Measurements from ENCODE around the gene CBFA2T2.
"Not testable (repeated sequence)": the region's sequence is repeated elsewhere in the genome, so short reads cannot be mapped to it uniquely, and the experiment has no call there.

CBFA2T2 gene

DNA sequence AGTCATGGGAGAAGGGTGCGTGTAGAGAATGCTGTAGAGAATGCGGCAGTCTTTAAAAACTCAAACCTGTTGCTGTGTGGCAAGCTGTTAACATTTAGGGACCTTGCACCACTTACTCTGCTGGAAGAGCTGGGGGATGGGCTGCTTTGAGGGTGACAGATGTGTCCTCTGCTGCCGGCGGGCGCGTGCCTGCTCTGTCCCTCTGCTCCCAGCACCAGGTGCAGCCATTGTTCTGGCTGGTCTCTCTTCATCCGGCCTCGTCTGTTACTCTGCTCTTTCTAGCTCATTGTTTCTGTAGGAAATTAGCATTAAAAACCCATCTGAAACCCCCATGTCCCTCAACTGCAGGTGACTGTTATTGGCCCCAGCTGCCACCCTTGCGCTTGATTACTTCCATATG lies 78.5 kb downstream of the CBFA2T2 start:
- Histone ChIP-seq H3K27me3 (ENCODE audit: insufficient read depth, low read length) (no peaks in the 10 kb centered on the region), H3K4me3 (ENCODE audit: low read length) (no peak overlapping the region), H2AFZ (ENCODE audit: low read depth, low read length) (no peak overlapping the region), H3K9me3 (ENCODE audit: low read length) (no peaks in the 10 kb centered on the region), H3K36me3 (ENCODE audit: insufficient read depth, low read length) (no peaks in the 10 kb centered on the region), H3K4me1 (ENCODE audit: insufficient read depth, low read length) (peaks cover 28% of the 10 kb centered on the region)

DNA sequence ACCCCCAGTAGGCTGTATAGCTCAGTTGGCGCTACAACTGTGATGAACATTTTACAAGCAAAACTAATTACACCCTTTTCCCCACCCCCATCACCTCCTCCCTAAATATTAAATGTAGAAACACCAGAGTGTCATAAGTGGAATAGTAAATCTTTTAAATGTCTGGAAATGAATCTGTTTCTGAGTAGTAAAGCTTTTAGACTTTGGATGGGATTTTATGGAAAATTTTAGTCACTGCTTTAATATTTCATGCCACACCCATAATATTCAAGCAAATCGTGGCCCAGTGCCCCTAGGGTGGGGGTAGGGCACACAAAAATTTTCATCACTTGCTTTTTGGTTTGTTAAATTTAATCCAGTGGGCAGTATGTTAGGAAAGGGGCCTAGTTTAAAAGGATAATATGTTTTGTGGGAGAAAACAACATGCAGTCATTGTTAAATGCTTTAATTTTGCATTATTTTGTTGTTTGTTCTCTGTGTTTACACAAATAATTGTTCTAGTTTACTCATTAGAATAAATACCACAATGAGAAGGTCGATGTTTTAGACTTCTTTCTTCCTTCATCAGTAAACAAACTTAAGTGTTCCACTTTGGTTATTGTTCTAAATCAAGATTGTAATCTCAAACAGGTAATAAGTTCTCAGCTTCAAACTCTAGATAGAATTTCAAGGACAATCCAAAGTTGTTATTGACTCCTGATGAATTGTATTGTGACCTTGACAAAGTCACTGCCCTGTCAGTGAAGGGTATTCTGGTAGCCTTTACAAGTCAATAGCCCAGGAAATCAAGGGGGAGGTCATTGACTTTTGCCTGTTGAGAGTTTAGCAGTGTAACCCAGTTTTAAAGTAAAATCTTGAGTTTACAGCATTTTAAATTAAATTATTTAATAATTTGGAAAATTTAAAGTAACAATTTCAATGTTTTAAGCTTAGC lies 79.2 kb downstream of the CBFA2T2 start:
- Histone ChIP-seq H3K4me1 (ENCODE audit: insufficient read depth, low read length) (peaks cover 28% of the 10 kb centered on the region), H3K36me3 (ENCODE audit: insufficient read depth, low read length) (no peaks in the 10 kb centered on the region), H3K9me3 (ENCODE audit: low read length) (no peaks in the 10 kb centered on the region), H3K27me3 (ENCODE audit: insufficient read depth, low read length) (no peaks in the 10 kb centered on the region), H2AFZ (ENCODE audit: low read depth, low read length) (no peak overlapping the region), H3K4me3 (ENCODE audit: low read length) (no peak overlapping the region)

DNA sequence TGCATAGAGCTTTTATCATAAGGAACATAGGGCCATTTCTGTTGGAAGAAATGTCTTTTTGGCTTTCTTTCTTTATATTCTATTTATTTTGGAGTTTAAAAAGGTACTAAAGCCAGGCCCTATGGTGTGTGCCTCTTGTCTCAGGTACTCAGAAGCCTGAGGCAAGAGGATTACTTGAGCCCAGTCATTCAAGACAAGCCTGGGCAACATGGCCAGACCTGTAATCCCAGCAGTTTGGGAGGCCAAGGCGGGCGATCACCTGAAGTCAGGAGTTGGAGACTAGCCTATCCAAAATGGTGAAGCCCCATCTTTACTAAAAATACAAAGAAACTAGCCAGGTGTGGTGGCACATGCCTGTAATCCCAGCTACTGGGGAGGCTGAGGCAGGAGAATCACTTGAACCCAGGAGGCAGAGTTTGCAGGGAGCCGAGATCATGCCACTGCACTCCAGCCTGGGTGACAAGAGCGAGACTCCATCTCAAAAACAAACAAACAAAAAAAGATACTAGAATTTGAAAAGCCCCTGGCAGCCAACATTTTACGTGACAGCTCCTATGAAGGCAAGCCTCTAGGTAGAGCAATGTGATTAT lies 80.0 kb downstream of the CBFA2T2 start:
- no peaks in the 10 kb centered on the region for H3K9me3 ChIP-seq (ENCODE audit: low read length)
- H2AFZ ChIP-seq (ENCODE audit: low read depth, low read length) = no peak overlapping the region
- peaks cover 28% of the 10 kb centered on the region for H3K4me1 ChIP-seq (ENCODE audit: insufficient read depth, low read length)
- H3K27me3 ChIP-seq (ENCODE audit: insufficient read depth, low read length) = no peaks in the 10 kb centered on the region
- no peaks in the 10 kb centered on the region for H3K36me3 ChIP-seq (ENCODE audit: insufficient read depth, low read length)
- no peak overlapping the region for H3K4me3 ChIP-seq (ENCODE audit: low read length)

DNA sequence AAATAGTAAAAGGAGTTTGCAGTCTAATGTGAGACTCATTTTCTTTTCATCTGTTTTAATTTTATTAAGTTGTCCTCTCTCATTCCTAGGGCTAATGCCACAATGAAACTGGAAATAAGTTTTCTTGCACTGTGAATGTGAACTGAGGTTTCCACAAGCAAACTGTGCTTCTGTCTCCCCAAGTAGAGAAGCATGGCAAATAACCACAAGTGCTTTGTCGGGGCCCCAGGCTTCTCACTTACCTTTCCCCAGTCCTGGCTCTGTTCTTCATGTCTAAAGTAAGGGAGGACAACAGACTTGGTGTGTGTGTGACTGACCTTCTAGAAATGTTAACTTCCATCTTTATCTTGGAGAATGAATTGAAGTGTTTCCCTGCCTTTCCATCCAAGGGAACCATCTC lies 80.8 kb downstream of the CBFA2T2 start:
- Histone ChIP-seq H3K9me3 (ENCODE audit: low read length) (no peaks in the 10 kb centered on the region), H3K36me3 (ENCODE audit: insufficient read depth, low read length) (no peaks in the 10 kb centered on the region), H3K4me3 (ENCODE audit: low read length) (no peak overlapping the region), H3K27me3 (ENCODE audit: insufficient read depth, low read length) (no peaks in the 10 kb centered on the region), H3K4me1 (ENCODE audit: insufficient read depth, low read length) (peaks cover 28% of the 10 kb centered on the region), H2AFZ (ENCODE audit: low read depth, low read length) (no peak overlapping the region)

DNA sequence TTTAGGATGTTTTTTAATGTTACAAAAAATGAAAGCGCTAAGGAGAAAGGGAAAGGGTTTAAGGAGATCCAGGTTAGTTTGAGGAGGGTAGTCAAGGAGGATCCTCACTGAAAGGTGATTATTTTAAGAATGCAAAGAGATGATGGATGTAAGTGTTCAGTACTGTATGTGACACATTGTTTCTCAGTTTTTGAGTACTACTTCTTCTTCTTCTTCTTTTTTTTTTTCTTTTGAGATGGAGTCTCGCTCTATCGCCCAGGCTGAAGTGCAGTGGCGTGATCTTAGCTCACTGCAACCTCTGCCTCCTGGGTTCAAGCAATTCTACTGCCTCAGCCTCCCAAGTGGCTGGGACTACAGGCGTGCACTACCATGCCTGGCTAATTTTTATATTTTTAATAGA lies 83.4 kb downstream of the CBFA2T2 start:
- H2AFZ ChIP-seq (ENCODE audit: low read depth, low read length); H3K9me3 ChIP-seq (ENCODE audit: low read length); H3K36me3 ChIP-seq (ENCODE audit: insufficient read depth, low read length); H3K27me3 ChIP-seq (ENCODE audit: insufficient read depth, low read length); H3K4me3 ChIP-seq (ENCODE audit: low read length): not testable (repeated sequence)
- peaks cover 25% of the 10 kb centered on the region for H3K4me1 ChIP-seq (ENCODE audit: insufficient read depth, low read length)

DNA sequence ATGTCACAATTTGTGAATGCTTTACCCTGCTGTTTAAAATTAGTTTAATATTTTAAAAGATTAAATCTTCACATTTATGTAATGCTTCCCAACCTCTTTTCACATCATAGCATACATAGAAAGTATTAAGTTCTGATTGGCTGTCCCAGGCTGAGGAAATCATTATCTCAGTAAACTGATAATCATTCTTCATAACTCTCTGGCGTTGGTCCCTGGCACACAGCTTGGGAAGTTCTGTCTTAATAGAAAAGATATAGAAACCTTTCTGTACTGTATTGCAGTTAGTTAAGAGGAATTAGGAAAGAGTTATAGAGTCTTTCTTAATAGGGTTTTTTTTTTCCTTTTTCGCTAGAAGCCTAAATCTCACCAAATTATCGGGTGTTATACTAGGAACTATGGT lies 85.4 kb downstream of the CBFA2T2 start:
- H3K4me3 ChIP-seq (ENCODE audit: low read length) = no peak overlapping the region
- H3K4me1 ChIP-seq (ENCODE audit: insufficient read depth, low read length) = peaks cover 8% of the 10 kb centered on the region
- no peak overlapping the region for H2AFZ ChIP-seq (ENCODE audit: low read depth, low read length)
- no peaks in the 10 kb centered on the region for H3K36me3 ChIP-seq (ENCODE audit: insufficient read depth, low read length)
- no peaks in the 10 kb centered on the region for H3K9me3 ChIP-seq (ENCODE audit: low read length)
- H3K27me3 ChIP-seq (ENCODE audit: insufficient read depth, low read length) = no peaks in the 10 kb centered on the region

DNA sequence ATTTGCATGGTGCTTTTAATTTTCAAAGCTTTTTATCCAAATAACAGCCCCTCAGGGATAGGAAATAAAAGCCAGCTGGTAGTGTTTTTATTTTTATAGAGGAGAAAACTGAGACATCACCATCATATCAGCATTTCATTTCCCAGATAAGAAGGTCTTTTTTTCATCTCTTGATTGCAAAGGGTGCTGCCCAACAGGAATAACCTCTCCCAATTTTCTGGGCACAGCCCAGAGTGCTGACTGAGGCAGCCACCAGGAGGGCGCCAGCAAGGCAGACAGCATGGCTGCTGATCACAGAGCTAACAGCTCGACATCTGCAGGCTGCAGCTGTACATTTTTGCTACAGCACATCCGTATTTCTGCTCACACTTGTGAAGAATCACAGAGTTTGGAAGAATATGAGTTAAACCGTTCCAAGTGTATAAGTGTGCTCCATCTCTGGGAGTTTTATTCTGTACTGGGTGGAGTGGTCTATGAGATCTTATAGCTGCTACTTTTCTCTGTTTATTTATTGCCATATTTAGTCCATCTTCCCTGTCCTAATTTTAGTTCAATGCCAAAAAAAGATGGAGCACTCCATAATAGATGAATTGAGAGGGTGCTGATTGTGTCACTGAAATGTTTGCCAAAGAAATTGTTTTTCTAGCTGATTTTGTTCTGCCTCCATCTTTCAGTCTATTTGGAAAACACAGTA lies 86.7 kb downstream of the CBFA2T2 start:
- Histone ChIP-seq H3K36me3 (ENCODE audit: insufficient read depth, low read length) (no peaks in the 10 kb centered on the region), H3K9me3 (ENCODE audit: low read length) (no peaks in the 10 kb centered on the region), H2AFZ (ENCODE audit: low read depth, low read length) (no peak overlapping the region), H3K27me3 (ENCODE audit: insufficient read depth, low read length) (no peaks in the 10 kb centered on the region), H3K4me1 (ENCODE audit: insufficient read depth, low read length) (no peaks in the 10 kb centered on the region), H3K4me3 (ENCODE audit: low read length) (no peak overlapping the region)

DNA sequence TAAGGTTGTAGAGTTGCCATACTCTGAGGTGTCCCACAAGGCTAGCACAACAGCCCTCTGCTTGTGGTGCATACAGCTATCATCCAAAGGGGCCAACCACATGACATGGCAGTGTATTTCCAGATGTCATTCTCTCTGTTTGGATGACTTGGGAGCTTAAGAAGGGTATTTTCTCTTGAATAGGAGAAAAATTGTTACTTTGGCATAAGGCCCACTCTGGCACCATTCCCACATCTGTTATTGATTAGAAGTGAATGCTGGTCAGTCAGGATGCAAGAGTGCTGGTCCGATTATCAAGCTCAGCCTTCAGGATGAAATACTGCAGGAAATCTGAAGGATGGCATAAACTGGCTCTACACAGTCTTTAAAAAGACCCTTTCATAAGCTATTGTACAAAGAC lies 88.6 kb downstream of the CBFA2T2 start:
- Histone ChIP-seq H3K4me3 (ENCODE audit: low read length) (no peak overlapping the region), H3K4me1 (ENCODE audit: insufficient read depth, low read length) (no peaks in the 10 kb centered on the region), H3K9me3 (ENCODE audit: low read length) (no peaks in the 10 kb centered on the region), H2AFZ (ENCODE audit: low read depth, low read length) (no peak overlapping the region), H3K27me3 (ENCODE audit: insufficient read depth, low read length) (no peaks in the 10 kb centered on the region), H3K36me3 (ENCODE audit: insufficient read depth, low read length) (no peaks in the 10 kb centered on the region)

DNA sequence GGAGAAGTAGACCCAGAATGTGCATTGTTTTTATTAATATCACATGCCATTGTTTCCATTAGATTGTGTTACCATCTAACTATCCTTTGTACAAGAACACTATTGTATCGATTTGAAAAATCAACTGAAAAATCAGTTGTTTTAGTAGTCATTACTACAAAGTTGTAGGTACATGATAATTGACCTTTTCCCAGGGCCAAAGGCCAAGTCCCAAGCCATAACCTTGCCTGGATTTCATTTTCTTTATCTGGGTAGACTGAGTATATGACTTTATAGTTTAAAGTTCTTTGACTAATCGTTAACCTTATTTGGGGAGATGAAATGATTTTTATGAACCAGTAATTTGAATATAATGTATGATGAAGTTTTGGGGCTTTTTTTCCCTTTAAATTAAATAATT lies 93.2 kb downstream of the CBFA2T2 start:
- no peaks in the 10 kb centered on the region for H3K9me3 ChIP-seq (ENCODE audit: low read length)
- H3K4me1 ChIP-seq (ENCODE audit: insufficient read depth, low read length) = peaks cover 3% of the 10 kb centered on the region
- no peak overlapping the region for H2AFZ ChIP-seq (ENCODE audit: low read depth, low read length)
- no peaks in the 10 kb centered on the region for H3K27me3 ChIP-seq (ENCODE audit: insufficient read depth, low read length)
- H3K4me3 ChIP-seq (ENCODE audit: low read length) = no peak overlapping the region
- no peaks in the 10 kb centered on the region for H3K36me3 ChIP-seq (ENCODE audit: insufficient read depth, low read length)

DNA sequence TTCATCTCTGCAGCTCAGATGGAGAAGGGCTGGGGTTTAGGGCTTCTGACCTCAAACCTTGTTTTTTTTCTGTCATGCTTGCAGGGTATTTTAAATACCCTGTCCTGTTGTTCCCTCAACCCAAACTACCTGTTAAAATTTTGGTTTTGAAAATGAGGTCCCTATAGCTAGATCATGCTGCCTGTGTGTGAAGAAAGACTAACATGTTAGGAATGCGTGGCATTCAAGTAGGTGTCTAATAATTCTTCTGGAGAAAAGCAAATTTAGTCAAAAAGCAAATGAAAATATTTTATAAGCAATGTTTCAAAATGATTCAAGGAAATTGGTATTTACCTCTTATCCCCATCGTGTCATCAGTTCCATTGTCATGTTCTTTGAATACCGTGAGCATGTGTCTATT lies 95.1 kb downstream of the CBFA2T2 start:
- Histone ChIP-seq H2AFZ (ENCODE audit: low read depth, low read length) (no peak overlapping the region), H3K4me3 (ENCODE audit: low read length) (no peak overlapping the region), H3K36me3 (ENCODE audit: insufficient read depth, low read length) (no peaks in the 10 kb centered on the region), H3K27me3 (ENCODE audit: insufficient read depth, low read length) (no peaks in the 10 kb centered on the region), H3K4me1 (ENCODE audit: insufficient read depth, low read length) (peaks cover 3% of the 10 kb centered on the region), H3K9me3 (ENCODE audit: low read length) (no peaks in the 10 kb centered on the region)

DNA sequence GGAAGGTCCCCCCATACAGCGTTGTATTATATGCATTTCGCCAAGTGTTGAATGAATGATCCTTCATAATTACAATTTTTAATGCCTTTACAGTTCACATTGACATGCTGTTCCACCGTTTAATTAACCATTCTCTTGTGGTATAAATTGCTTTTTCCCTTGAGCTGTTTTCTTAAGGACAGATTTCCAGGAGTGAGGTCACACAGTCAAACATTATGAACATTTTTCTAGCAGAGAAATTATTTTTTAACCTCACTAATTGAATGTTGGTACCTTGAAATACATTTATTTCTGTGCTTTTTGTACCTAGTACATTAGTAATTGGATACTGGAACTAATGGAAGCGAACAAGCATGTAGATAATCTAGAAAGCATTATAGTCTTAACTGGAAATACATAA lies 95.5 kb downstream of the CBFA2T2 start:
- no peak overlapping the region for H2AFZ ChIP-seq (ENCODE audit: low read depth, low read length)
- H3K4me1 ChIP-seq (ENCODE audit: insufficient read depth, low read length) = peaks cover 3% of the 10 kb centered on the region
- no peaks in the 10 kb centered on the region for H3K9me3 ChIP-seq (ENCODE audit: low read length)

DNA sequence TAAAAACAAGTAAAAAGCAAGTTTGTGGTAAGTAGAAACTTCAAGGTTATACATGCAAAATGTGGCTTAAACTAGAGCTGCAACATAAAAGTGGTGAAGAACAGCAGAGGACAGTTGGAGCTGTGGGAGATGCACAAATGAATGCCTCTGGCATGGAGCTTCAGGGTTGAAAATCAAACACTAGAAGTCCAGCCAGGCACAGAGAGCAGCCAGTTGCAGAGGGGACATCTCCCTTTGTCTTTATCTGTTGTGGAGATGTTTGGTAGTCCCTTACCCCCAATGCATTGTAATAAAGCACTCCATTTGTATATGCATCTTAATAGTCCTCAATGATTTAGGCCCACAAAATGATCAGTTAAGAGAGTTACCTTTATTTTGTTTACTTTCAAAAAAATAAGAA lies 99.2 kb downstream of the CBFA2T2 start:
- peaks cover 3% of the 10 kb centered on the region for H3K4me1 ChIP-seq (ENCODE audit: insufficient read depth, low read length)
- H3K27me3 ChIP-seq (ENCODE audit: insufficient read depth, low read length) = no peaks in the 10 kb centered on the region
- H3K4me3 ChIP-seq (ENCODE audit: low read length) = no peak overlapping the region
- no peak overlapping the region for H2AFZ ChIP-seq (ENCODE audit: low read depth, low read length)
- H3K36me3 ChIP-seq (ENCODE audit: insufficient read depth, low read length) = no peaks in the 10 kb centered on the region
- H3K9me3 ChIP-seq (ENCODE audit: low read length) = no peaks in the 10 kb centered on the region

More for the DNA sequence above, 95.5 kb downstream of the CBFA2T2 start:
- Histone ChIP-seq H3K4me3 (ENCODE audit: low read length) (no peak overlapping the region), H3K27me3 (ENCODE audit: insufficient read depth, low read length) (no peaks in the 10 kb centered on the region), H3K36me3 (ENCODE audit: insufficient read depth, low read length) (no peaks in the 10 kb centered on the region)

DNA sequence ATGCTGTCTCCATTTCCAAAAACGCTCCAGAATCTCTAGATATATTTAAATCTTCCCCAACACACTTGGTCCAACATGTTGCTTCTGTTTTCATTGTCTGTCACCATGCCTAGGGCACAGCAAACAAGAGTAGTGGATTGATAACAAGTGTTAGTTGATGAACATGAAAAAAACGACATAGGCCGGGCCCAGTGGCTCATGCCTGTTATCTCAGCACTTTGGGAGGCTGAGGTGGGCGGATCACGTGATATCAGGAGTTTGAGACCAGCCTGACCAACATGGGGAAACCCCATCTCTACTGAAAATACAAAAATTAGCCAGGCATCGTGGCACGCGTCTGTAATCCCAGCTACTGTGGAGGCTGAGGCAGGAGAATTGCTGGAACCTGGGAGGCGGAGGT lies 102.0 kb downstream of the CBFA2T2 start:
- H2AFZ ChIP-seq (ENCODE audit: low read depth, low read length); H3K27me3 ChIP-seq (ENCODE audit: insufficient read depth, low read length); H3K36me3 ChIP-seq (ENCODE audit: insufficient read depth, low read length); H3K9me3 ChIP-seq (ENCODE audit: low read length); H3K4me3 ChIP-seq (ENCODE audit: low read length); H3K4me1 ChIP-seq (ENCODE audit: insufficient read depth, low read length): not testable (repeated sequence)
